ENCODE results near the gene GALNT18. TPM values are rescaled to one million over a fixed set of nuclear protein-coding genes. Genes with fewer than 3 reads are reported as not detected.

GALNT18 gene
- total and polyA plus RNA-seq, 4 donors: 2.1 to 11.0 (median 3.8) TPM

DNA sequence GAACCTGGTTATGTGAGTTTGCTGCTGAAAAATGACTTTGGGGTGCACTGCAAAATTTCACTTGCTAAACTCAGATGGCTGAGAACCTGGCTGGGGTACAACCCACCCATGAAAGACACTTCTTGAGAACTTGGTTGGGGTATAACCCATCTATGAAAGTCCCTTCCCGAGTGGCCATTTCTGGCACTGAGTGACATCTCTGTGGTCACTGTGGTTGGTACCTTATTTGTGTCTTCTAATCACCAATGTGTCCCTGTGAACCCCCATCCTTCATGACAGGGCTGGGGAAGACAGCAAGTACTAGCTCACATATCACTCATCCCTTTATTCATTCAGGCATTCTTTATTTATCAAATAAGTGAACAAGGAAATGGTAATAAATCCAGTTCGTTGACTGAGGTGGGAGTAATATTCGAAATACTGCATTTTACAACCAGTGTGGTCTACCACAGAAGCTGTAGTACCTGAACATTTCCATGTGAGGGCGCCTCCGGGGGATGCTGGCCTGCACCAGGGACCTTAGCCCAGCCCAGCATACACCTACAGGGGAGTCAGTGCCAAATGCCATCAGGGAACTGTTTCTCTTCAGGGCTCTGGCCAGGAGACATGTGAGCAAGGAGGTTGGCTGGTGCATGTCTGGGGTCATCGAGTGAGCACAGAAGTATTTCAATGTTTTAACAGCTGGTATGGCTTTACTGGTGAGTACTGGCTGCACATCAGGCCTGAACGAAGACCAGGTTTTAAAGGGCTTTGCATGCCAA, 390.8 kb downstream of the GALNT18 start:
- Histone ChIP-seq H3K27me3 (ENCODE audit: control insufficient read depth in 4 of 4, insufficient read depth in 4 of 4, low read length in 3 of 4) (no peaks in the 10 kb centered on the region), H3K9ac (ENCODE audit: low read depth in 1 of 2, low read length in 2 of 2) (no peak overlapping the region), H3K4me3 (ENCODE audit: low read depth in 1 of 3, low read length in 3 of 3) (no peak overlapping the region), H3K9me3 (ENCODE audit: control insufficient read depth in 4 of 4, low read length in 3 of 4) (no peaks in the 10 kb centered on the region), H3K36me3 (ENCODE audit: control insufficient read depth in 4 of 4, insufficient read depth in 3 of 4, low read depth in 1 of 4, low read length in 3 of 4) (no peaks in the 10 kb centered on the region), H3K27ac (ENCODE audit: low read depth in 1 of 2, low read length in 2 of 2) (no peak overlapping the region), H3K4me1 (ENCODE audit: control insufficient read depth in 4 of 4, insufficient read depth in 4 of 4, low read length in 3 of 4) (no peaks in the 10 kb centered on the region)
- DNase-seq (ENCODE audit: low spot score): no peak
- TF ChIP-seq EGR1 (IDR thresholded peaks at IDR 0.05; ENCODE audit: low read depth in 2 of 2): no peak
- TF ChIP-seq HNF4G (IDR thresholded peaks at IDR 0.05): no peak
- TF ChIP-seq RXRA (IDR thresholded peaks at IDR 0.05): no peak
- peak; percentile 26 to 62 for TF ChIP-seq RAD21 (IDR thresholded peaks at IDR 0.05)
- TF ChIP-seq SP1 (IDR thresholded peaks at IDR 0.05): no peak
- TF ChIP-seq FOXA2 (IDR thresholded peaks at IDR 0.05): no peak
- TF ChIP-seq HNF4A (conservative IDR thresholded peaks at IDR 0.05): no peak
- TF ChIP-seq, protein P1, sequence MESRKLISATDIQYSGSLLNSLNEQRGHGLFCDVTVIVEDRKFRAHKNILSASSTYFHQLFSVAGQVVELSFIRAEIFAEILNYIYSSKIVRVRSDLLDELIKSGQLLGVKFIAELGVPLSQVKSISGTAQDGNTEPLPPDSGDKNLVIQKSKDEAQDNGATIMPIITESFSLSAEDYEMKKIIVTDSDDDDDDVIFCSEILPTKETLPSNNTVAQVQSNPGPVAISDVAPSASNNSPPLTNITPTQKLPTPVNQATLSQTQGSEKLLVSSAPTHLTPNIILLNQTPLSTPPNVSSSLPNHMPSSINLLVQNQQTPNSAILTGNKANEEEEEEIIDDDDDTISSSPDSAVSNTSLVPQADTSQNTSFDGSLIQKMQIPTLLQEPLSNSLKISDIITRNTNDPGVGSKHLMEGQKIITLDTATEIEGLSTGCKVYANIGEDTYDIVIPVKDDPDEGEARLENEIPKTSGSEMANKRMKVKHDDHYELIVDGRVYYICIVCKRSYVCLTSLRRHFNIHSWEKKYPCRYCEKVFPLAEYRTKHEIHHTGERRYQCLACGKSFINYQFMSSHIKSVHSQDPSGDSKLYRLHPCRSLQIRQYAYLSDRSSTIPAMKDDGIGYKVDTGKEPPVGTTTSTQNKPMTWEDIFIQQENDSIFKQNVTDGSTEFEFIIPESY (IDR thresholded peaks at IDR 0.05): no peak
- no peak for TF ChIP-seq GABPA (IDR thresholded peaks at IDR 0.05 in 1 of 2, conservative IDR thresholded peaks at IDR 0.05 in 1 of 2)
- TF ChIP-seq, protein P2, sequence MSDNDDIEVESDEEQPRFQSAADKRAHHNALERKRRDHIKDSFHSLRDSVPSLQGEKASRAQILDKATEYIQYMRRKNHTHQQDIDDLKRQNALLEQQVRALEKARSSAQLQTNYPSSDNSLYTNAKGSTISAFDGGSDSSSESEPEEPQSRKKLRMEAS (IDR thresholded peaks at IDR 0.05): no peak
- TF ChIP-seq, protein P3, sequence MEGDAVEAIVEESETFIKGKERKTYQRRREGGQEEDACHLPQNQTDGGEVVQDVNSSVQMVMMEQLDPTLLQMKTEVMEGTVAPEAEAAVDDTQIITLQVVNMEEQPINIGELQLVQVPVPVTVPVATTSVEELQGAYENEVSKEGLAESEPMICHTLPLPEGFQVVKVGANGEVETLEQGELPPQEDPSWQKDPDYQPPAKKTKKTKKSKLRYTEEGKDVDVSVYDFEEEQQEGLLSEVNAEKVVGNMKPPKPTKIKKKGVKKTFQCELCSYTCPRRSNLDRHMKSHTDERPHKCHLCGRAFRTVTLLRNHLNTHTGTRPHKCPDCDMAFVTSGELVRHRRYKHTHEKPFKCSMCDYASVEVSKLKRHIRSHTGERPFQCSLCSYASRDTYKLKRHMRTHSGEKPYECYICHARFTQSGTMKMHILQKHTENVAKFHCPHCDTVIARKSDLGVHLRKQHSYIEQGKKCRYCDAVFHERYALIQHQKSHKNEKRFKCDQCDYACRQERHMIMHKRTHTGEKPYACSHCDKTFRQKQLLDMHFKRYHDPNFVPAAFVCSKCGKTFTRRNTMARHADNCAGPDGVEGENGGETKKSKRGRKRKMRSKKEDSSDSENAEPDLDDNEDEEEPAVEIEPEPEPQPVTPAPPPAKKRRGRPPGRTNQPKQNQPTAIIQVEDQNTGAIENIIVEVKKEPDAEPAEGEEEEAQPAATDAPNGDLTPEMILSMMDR (IDR thresholded peaks at IDR 0.05; ENCODE audit: low read depth, low read length, missing input control): peak; percentile 15
- no peak for TF ChIP-seq YY1 (IDR thresholded peaks at IDR 0.05)
- no peak for TF ChIP-seq TAF1 (conservative IDR thresholded peaks at IDR 0.05)
- TF ChIP-seq JUND (IDR thresholded peaks at IDR 0.05): no peak
- TF ChIP-seq, protein P4, sequence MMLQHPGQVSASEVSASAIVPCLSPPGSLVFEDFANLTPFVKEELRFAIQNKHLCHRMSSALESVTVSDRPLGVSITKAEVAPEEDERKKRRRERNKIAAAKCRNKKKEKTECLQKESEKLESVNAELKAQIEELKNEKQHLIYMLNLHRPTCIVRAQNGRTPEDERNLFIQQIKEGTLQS (IDR thresholded peaks at IDR 0.05): no peak
- 56% methylated on average over 7 of the region's 7 CpGs for WGBS

DNA sequence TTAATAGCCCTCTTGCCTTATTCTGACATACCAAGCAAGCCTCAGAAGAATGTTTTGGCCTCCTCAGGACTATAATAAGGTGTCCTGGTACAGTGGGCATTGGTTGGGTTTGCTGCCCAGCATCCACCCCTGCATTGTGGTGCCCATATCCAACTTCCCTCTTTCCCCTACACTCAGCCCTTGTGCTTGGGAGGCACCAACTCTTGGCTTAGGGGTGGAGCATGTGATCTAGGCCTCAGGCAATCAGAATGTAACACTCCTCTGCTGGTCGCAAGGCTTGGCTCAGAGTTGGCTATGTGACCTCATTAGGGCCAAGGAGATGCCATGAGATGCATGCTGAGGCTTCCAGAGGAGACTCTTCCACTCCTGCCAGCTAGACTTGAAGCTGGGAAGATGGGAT, 391.7 kb downstream of the GALNT18 start:
- Histone ChIP-seq H3K9me3 (ENCODE audit: control insufficient read depth in 4 of 4, low read length in 3 of 4) (no peaks in the 10 kb centered on the region), H3K4me3 (ENCODE audit: low read depth in 1 of 3, low read length in 3 of 3) (no peak overlapping the region), H3K36me3 (ENCODE audit: control insufficient read depth in 4 of 4, insufficient read depth in 3 of 4, low read depth in 1 of 4, low read length in 3 of 4) (no peaks in the 10 kb centered on the region), H3K27me3 (ENCODE audit: control insufficient read depth in 4 of 4, insufficient read depth in 4 of 4, low read length in 3 of 4) (no peaks in the 10 kb centered on the region), H3K4me1 (ENCODE audit: control insufficient read depth in 4 of 4, insufficient read depth in 4 of 4, low read length in 3 of 4) (no peaks in the 10 kb centered on the region), H3K9ac (ENCODE audit: low read depth in 1 of 2, low read length in 2 of 2) (no peak overlapping the region), H3K27ac (ENCODE audit: low read depth in 1 of 2, low read length in 2 of 2) (no peak overlapping the region)
- DNase-seq (ENCODE audit: low spot score): no peak
- 91% methylated on average over 1 of the region's 1 CpG for WGBS
- TF ChIP-seq FOXA2 (IDR thresholded peaks at IDR 0.05) (no peak), HNF4G (IDR thresholded peaks at IDR 0.05) (no peak), EGR1 (IDR thresholded peaks at IDR 0.05; ENCODE audit: low read depth in 2 of 2) (no peak), GABPA (IDR thresholded peaks at IDR 0.05 in 1 of 2, conservative IDR thresholded peaks at IDR 0.05 in 1 of 2) (no peak)

Data from liver (tissue), 9 donors.